Stimulated activated CD4-positive, alpha-beta T cell treated with anti-CD3 and anti-CD28 coated beads, Interleukin-2, amount 100 ng/mL, for 24 hours (primary cell): ENCODE results near the gene MRPS6.

Experiments
- DNase-seq, 2 donors: peaks; one replicate each; pipeline ENCODE4 v3.0.0-alpha.2; 2020

The MRPS6 gene

DNA sequence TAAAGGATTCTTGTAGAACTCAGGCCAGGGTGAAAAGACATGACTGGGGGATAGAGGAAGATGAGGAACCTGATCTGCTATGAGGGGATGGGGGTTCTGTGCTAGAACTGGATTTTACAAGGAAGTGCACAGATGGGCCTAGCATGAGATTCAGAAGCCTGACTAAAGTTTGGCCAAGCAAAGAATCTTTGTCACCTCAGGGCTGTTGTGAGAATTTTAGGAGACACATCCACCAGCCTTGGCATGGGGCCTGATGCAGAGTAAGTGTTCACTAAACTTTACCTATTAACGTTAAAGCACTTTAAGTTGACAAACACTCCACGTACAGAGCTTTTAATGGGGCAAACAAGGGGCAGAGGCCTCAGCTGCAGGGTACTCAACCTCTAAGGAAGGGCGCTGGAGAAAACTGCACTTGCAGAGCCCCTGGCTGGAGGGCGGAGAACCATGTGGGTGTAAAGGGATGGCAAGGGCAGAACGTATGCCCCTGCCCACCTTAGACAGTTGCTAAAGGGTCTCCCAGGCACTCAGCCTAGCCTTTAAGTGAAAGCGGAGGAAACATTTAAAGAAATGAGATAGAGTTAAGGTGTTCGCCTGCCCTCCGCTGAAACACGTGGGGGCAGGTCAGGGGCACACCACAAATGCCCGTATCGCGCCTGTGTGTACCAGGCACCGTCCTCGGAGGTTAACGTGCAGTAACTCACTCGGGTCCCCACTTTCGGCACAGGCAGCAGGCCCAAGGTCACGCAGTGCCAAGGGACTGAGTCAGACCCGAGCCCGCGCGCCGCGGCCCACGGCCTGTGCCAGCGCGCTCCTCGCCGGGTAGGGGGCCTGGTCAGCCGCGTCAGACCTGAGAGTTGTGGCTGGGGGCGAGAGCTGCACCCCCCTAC lies 990 bp upstream of the MRPS6 start:
- peak in 1 of 2 donors; percentile 20 for DNase-seq

GRCh38 chr21:34073749-34074282 lies 438 bp downstream of the MRPS6 start:
- DNase-seq = peak; percentile 36 to 47

GRCh38 chr21:34074283-34075090 lies 1.1 kb downstream of the MRPS6 start:
- peak in 1 of 2 donors; percentile 27 for DNase-seq

DNA sequence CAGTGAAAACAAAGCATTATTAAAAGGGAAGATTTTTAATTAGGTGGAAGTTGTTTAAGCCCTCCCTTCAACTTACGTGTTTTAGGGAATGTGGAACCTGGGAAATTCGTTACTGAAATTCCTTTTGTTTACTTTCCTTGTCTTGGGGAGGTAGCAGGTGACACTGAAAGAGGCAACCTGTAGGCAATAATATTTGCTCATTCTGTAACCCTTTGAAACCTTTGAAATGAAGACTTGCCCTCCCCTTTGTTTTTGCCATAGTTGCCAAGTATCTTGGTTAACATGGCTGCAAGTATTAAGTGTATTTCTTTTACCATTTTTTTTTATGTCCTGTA lies 1.7 kb downstream of the MRPS6 start:
- no peak for DNase-seq

DNA sequence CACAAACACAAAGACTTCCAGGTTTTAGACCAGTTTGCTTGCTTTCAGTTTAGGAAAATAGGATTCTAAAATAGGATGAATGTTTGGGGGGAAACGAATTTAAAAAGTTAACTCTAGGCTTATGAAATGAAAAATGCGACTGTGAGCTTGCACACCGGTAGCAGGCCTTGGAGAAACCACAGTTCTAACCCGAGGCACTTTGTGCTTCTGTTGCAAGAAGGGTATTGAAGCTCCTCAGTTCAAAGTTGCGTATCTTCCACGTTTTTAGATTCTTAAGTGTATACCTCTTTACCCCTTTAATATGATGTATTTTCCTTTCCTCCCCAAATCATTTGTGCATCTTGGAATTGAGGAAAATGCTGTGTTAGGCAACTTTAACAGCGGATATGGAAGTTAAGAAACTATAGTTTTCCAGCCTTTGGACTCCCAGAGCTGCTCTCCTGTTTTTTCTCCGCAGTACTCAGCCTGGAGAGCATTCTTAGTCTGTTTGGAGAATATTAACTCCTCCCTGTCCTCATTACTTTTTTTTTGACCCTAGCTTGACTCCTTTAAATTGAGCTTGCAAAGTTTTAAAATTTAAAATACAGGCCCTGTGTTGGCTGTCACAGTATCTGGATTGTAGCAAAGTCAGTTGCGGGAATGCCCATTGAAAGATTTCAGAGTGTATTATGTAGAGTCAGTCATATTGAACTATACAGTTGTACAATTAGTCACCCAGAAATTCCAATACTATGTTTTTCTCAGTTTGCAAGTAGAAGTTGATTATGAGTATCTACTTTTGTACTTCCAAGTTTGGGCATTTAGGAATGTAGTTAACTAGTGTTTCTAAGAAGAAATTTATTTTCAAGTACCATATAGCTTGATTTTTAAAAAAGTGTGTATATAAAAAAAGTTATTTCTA lies 2.6 kb downstream of the MRPS6 start:
- DNase-seq = no peak

DNA sequence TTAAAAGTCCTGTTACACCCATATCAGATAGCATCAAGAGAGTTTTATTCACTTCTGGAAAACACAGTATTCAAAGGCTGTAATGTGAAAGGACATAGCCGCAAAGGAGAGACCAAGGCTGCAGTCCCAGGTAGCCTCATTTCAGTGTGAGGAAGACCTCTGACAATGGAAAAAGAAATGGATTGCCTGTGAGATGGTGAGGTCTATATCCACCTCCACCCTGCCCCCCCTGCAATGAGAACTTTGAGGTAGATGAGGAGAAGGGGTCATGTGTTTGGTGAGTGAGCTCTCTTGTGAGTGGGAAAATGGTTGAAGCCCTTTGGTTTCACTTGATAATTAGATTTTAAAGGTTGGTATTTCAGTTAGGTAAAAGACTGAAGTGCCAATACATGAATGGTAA lies 3.5 kb downstream of the MRPS6 start:
- DNase-seq = no peak

GRCh38 chr21:34077888-34078287 lies 4.5 kb downstream of the MRPS6 start:
- DNase-seq = no peak

- no peak for DNase-seq
Measured at GRCh38 chr21:34078915-34079314, 5.5 kb downstream of the MRPS6 start.

GRCh38 chr21:34080710-34081109 lies 7.3 kb downstream of the MRPS6 start:
- no peak for DNase-seq

DNA sequence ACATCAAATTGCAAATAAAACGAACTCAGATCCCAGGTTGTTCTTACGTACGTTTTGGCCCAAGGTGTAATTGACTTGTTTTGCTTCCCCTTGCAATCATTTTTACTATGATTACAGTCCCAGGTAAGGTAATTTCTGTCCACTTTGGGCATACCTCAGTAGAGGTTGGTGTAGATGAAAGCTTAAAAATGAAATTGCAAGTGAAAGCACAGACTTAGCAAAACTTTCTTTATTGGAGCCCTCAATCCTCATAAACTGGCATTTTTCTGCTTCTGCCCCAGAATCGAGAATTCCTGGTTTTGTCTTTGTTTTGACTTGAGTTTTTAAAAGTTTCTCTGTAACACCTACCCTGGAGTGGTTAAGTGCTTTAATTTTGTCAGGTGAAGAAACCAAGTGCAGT lies 9.4 kb downstream of the MRPS6 start:
- DNase-seq = no peak

DNA sequence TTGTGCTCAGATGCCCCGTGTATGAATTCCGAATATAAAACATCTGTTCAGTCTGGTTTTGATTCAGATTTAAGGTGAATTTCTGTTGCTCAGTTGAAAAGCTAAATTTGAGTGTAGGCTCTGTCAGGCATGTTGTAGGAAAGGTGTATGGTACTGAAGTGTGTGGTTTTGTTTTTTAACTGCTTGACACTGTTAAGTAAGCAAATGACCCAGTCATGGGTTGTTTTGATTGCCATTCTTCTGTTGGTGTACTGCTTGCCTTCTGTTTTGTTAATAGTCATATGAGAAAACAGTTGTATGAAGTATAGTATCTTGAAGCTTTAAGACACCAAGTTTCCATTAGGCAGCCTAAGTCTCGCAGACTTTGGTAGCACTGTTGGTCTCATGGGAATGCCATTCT lies 10.0 kb downstream of the MRPS6 start:
- DNase-seq = no peak

GRCh38 chr21:34085129-34085528 lies 11.8 kb downstream of the MRPS6 start:
- no peak for DNase-seq

- DNase-seq = no peak
Measured at GRCh38 chr21:34086887-34087306, 13.5 kb downstream of the MRPS6 start.

- DNase-seq = no peak
Measured at GRCh38 chr21:34088752-34089151, 15.4 kb downstream of the MRPS6 start.

- no peak for DNase-seq
Measured at GRCh38 chr21:34091032-34091431, 17.7 kb downstream of the MRPS6 start.

- no peak for DNase-seq
Measured at GRCh38 chr21:34091607-34092006, 18.2 kb downstream of the MRPS6 start.

DNA sequence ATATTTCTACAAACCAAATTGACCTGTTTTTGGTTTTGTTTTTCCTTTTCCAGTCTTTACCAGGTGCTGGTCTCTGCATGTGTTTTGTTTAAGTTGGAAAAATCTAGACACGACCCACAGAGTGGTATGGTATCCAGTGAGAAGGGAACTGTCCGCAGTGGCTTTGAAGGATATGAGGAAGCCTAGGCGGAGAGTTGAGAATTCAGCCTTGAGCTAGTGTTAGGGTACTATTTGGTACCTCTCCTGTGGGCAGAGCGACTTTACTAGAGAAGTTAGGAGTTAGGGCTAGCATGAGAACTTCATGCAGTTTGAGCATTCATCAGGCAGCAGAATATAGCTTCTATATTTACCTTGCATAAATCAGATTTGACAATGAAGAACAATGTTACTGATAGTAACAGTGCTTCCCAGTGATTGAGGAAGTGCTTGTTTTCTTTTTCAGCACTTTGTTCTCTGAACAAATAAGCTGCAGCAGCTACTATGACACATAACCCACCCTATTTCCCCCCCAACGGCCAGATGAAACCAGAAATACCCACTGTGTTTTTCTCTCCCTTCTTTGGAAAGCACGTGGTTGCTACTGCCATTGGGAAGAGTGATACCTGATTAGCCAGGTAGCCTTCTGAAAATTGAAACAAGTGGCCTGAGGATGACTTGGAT lies 19.0 kb downstream of the MRPS6 start:
- no peak for DNase-seq

- no peak for DNase-seq
Measured at GRCh38 chr21:34093083-34093482, 19.7 kb downstream of the MRPS6 start.

GRCh38 chr21:34094949-34095348 lies 21.6 kb downstream of the MRPS6 start:
- DNase-seq = no peak

DNA sequence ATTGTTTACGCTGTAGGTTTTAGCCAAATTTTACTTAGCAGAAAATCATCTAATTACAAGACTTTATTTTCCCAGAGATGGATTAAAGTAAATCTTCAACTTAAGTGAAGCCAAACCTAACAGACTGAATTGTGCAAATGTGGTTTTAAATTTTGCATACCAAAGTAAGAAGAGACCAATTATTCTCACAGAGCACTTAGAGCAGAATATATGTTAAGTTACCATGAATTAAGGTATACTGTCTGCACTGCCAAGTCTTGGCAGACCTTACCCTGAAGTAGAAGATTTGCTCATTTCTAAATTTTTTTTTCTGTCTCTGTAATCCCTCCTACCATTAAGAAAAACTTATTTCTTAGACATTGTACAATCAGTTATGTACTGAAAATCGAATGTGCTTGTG lies 24.1 kb downstream of the MRPS6 start:
- DNase-seq = no peak

DNA sequence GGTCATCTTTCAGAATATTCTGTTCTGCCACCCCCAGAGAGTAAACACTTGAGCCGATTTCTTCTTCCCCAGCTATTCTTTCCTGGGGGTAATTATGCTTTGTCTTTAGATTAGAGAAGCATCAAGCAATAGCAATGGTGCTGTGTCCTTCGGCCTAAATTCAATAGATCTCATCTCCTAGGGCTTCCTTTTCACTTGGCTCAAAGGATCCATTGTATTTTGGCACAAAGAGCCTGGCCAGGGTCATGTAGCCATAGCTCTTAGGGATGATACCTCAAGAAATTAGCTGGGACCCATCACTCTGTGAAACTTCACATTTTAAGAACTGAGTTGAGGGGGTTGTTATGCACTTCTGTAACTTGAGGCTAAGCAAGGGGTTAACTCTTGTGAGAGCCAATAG lies 27.0 kb downstream of the MRPS6 start:
- no peak for DNase-seq

GRCh38 chr21:34100790-34101189 lies 27.4 kb downstream of the MRPS6 start:
- DNase-seq = no peak
